HEK293T (cell line): ENCODE results near the gene LONP2.

Experiments used
- ARNT ChIP-seq: fragments of 450-650 bp; IDR thresholded peaks from 2 replicates; pipeline ENCODE4 v1.6.1; 2017; ENCODE audit warnings: mild to moderate bottlenecking
- BHLHE40 ChIP-seq: fragments of 450-650 bp; IDR thresholded peaks from 2 replicates; pipeline ENCODE4 v1.6.1; 2016; ENCODE audit warnings: mild to moderate bottlenecking, moderate library complexity, borderline replicate concordance
- FOXA1 ChIP-seq: fragments of 450-650 bp; IDR thresholded peaks from 2 replicates; pipeline ENCODE4 v1.6.1; 2016; ENCODE audit warnings: mild to moderate bottlenecking
- FOXK2 ChIP-seq: fragments of 450-650 bp; IDR thresholded peaks from 2 replicates; pipeline ENCODE4 v1.6.1; 2016; ENCODE audit warnings: mild to moderate bottlenecking
- FOXM1 ChIP-seq: fragments of 450-650 bp; IDR thresholded peaks from 2 replicates; pipeline ENCODE4 v1.6.1; 2017; ENCODE audit warnings: mild to moderate bottlenecking, borderline replicate concordance
- HDGF ChIP-seq: fragments of 450-650 bp; IDR thresholded peaks from 2 replicates; pipeline ENCODE4 v1.6.1; 2017; ENCODE audit warnings: antibody characterized with exemption, borderline replicate concordance
- LEF1 ChIP-seq: fragments of 450-650 bp; IDR thresholded peaks from 2 replicates; pipeline ENCODE4 v1.6.1; 2017; ENCODE audit warnings: mild to moderate bottlenecking, borderline replicate concordance
- NFRKB ChIP-seq: fragments of 450-650 bp; IDR thresholded peaks from 2 replicates; pipeline ENCODE4 v1.6.1; 2016; ENCODE audit warnings: mild to moderate bottlenecking, moderate library complexity
- SP1 ChIP-seq: fragments of 450-650 bp; IDR thresholded peaks from 2 replicates; pipeline ENCODE4 v1.6.1; 2017
- SUZ12 ChIP-seq: fragments of 450-650 bp; IDR thresholded peaks from 2 replicates; pipeline ENCODE4 v1.6.1; 2016; ENCODE audit warnings: mild to moderate bottlenecking
- ZNF384 ChIP-seq: fragments of 450-650 bp; IDR thresholded peaks from 2 replicates; pipeline ENCODE4 v1.6.1; 2016
- TF ChIP-seq, protein P1 (sequence below): fragments of 450-650 bp; IDR thresholded peaks from 2 replicates; pipeline ENCODE4 v1.6.1; 2016

GRCh38 chr16:48252013-48252412 is 7.9 kb downstream of the LONP2 start:
- TF ChIP-seq SP1: no peak
- TF ChIP-seq ARNT: no peak
- TF ChIP-seq, protein P1, sequence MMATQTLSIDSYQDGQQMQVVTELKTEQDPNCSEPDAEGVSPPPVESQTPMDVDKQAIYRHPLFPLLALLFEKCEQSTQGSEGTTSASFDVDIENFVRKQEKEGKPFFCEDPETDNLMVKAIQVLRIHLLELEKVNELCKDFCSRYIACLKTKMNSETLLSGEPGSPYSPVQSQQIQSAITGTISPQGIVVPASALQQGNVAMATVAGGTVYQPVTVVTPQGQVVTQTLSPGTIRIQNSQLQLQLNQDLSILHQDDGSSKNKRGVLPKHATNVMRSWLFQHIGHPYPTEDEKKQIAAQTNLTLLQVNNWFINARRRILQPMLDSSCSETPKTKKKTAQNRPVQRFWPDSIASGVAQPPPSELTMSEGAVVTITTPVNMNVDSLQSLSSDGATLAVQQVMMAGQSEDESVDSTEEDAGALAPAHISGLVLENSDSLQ: no peak
- no peak for TF ChIP-seq HDGF
- no peak for TF ChIP-seq FOXK2
- no peak for TF ChIP-seq FOXA1
- TF ChIP-seq LEF1: no peak
- no peak for TF ChIP-seq BHLHE40
- TF ChIP-seq ZNF384: no peak
- TF ChIP-seq FOXM1: no peak
- no peak for TF ChIP-seq SUZ12
- TF ChIP-seq NFRKB: no peak
